Measurements from ENCODE around the gene XYLT1. TPM values are rescaled to one million over a fixed set of nuclear protein-coding genes. Genes with fewer than 3 reads are reported as not detected.

Gene XYLT1
- total RNA-seq, 1 experiment from 2014 or later: 14.5 TPM

DNA sequence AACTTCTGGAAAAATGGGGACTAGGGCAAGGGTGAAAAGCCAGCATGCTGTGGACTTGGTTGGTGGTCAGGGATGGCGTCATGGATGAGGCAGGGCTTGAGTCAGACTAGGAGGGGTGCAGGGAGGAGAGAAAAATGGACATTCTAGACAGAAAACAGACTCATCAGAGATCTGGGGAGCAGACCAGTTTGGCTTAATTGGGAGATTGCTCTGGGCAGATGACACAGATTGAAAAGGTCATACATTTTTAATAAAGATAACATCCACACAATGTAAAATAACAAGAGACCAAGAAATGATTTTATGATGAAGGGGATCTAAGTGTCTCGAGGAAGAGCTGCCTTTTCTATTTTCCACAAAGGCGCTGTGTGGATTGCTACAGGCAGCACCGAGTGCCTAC is 326.3 kb downstream of the XYLT1 start:
- no peaks in the 10 kb centered on the region for H3K23me2 ChIP-seq (ENCODE audit: insufficient read length, low read depth, low read length, poor library complexity, severe bottlenecking)
- no peak overlapping the region for H3K4me2 ChIP-seq (ENCODE audit: insufficient read depth, insufficient read length, low read length)
- no peak overlapping the region for H3K4ac ChIP-seq (ENCODE audit: low read depth, low read length)
- Mint-ChIP-seq H3K4me1 (peaks cover 0 to 5% of the 10 kb centered on the region in 2 experiments; a peak in 1 of 4 replicates), H3K36me3 (ENCODE audit: insufficient read depth in 1 of 3, low read depth in 3 of 3) (no peaks in the 10 kb centered on the region), H3K27ac (no peak overlapping the region), H3K9me3 (no peaks in the 10 kb centered on the region), H3K4me3 (no peak overlapping the region), H3K27me3 (ENCODE audit: low read depth) (0 out of 2 replicates have a peak, but pooled peaks cover 1% of the 10 kb centered on the region)
- no peak overlapping the region for H2BK120ac ChIP-seq (ENCODE audit: low read depth, low read length, poor library complexity, severe bottlenecking)
- H4K20me1 ChIP-seq (ENCODE audit: control insufficient read depth, insufficient read depth, insufficient read length): no peaks in the 10 kb centered on the region
- H3T11ph ChIP-seq (ENCODE audit: low read length): no peak overlapping the region
- H3K56ac ChIP-seq (ENCODE audit: insufficient read length, low read depth, low read length): no peak overlapping the region
- WGBS (ENCODE audit: extremely low coverage, insufficient read length, low lambda C conversion rate): no CpG with 5 or more reads among the region's 4 CpGs
- no peak overlapping the region for H2AFZ ChIP-seq (ENCODE audit: low read length)
- DNase-seq: no peak
- no peak overlapping the region for H3K23ac ChIP-seq (ENCODE audit: insufficient read length, low read depth, low read length)
- no peak overlapping the region for H2AK5ac ChIP-seq (ENCODE audit: insufficient read length, low read length)
- no peaks in the 10 kb centered on the region for H3K27me3 ChIP-seq (ENCODE audit: insufficient read depth, low read length)
- no peak overlapping the region for H3K9ac ChIP-seq (ENCODE audit: extremely low read depth, insufficient read length, low read length)
- no peaks in the 10 kb centered on the region for H3K4me1 ChIP-seq (ENCODE audit: insufficient read depth, low read length)
- no peak overlapping the region for H4K5ac ChIP-seq (ENCODE audit: insufficient read length, low read depth, low read length)
- no peak overlapping the region for H2BK5ac ChIP-seq (ENCODE audit: insufficient read length, low read length)
- no peak overlapping the region for H3K14ac ChIP-seq (ENCODE audit: insufficient read depth, low read length)
- H3K9me3 ChIP-seq (ENCODE audit: control insufficient read depth, low read depth, low read length): no peaks in the 10 kb centered on the region
- no peak overlapping the region for H4K8ac ChIP-seq (replicated peaks; ENCODE audit: insufficient read length, low read depth, low read length)
- no peak overlapping the region for H2BK20ac ChIP-seq (ENCODE audit: low read depth, low read length, poor library complexity, severe bottlenecking)
- H3K79me1 ChIP-seq (ENCODE audit: insufficient read depth, low read depth, low read length, poor library complexity, severe bottlenecking): no peaks in the 10 kb centered on the region
- no peak overlapping the region for H3K27ac ChIP-seq (ENCODE audit: insufficient read length, low read depth, low read length)
- no peak overlapping the region for H3K18ac ChIP-seq (ENCODE audit: insufficient read length, low read depth, low read length)
- no peak overlapping the region for H2BK15ac ChIP-seq (ENCODE audit: low read depth, low read length)
- H2BK12ac ChIP-seq (ENCODE audit: insufficient read length, low read depth, low read length): no peak overlapping the region
- no peak overlapping the region for H4K91ac ChIP-seq (ENCODE audit: insufficient read length, low read depth, low read length)
- TF ChIP-seq, protein P1, sequence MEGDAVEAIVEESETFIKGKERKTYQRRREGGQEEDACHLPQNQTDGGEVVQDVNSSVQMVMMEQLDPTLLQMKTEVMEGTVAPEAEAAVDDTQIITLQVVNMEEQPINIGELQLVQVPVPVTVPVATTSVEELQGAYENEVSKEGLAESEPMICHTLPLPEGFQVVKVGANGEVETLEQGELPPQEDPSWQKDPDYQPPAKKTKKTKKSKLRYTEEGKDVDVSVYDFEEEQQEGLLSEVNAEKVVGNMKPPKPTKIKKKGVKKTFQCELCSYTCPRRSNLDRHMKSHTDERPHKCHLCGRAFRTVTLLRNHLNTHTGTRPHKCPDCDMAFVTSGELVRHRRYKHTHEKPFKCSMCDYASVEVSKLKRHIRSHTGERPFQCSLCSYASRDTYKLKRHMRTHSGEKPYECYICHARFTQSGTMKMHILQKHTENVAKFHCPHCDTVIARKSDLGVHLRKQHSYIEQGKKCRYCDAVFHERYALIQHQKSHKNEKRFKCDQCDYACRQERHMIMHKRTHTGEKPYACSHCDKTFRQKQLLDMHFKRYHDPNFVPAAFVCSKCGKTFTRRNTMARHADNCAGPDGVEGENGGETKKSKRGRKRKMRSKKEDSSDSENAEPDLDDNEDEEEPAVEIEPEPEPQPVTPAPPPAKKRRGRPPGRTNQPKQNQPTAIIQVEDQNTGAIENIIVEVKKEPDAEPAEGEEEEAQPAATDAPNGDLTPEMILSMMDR (conservative IDR thresholded peaks at IDR 0.05): no peak
- no peaks in the 10 kb centered on the region for H3K79me2 ChIP-seq (ENCODE audit: insufficient read depth, low read length)

All from H9 (cell line).